ENCODE data around the gene EDA2R.

DNA sequence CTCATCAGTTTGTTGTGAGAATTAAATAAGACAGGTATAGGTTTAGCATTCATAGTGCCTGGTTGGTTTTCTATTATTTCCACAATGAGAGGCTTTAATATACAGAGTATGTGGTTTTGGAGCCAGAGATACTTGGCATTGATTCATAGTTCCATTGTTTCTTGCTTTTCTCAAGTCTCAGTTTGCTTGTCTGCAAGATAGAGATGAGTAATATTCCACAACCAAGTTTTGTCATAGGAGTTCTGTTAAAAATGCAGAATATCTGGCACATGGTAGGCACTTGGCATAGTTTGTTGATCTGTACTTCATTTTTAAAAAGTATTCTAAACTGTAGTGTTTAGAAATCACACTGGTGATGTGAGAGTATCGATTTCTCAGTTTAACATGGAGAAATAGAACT is 37.5 kb upstream of the EDA2R start:
- TF ChIP-seq DACH1 (IDR thresholded peaks at IDR 0.05; ENCODE audit: partially characterized antibody) (no peak), WHSC1 (IDR thresholded peaks at IDR 0.05; ENCODE audit: low read length) (no peak), KAT2B (IDR thresholded peaks at IDR 0.05; ENCODE audit: low read depth, low read length) (no peak)
